Measurements from ENCODE around the gene SMIM45.

The SMIM45 gene

DNA sequence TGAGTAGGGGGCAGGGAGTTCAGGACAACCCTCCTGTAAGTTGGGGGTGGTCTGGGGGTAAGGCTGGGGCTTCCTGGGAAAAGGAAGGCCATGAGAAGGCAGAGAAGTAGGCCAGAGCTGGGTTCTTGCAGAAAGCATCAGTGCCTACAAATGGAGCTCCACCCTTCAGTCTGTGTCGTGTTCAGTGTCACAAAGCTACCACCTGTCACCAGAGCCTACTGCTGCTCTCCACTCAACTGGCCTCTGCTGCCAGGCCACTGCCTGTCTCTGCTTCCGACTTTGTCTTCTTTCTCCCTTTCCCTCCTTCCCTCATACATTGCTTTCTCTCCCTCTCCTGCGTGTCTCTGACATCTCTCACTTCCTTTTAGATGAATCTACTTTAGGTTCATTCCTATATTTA is 43.3 kb downstream of the SMIM45 start:
- in situ Hi-C loops (cut with MboI; ENCODE audit: low sequenced_read_pairs) = no loop called here

DNA sequence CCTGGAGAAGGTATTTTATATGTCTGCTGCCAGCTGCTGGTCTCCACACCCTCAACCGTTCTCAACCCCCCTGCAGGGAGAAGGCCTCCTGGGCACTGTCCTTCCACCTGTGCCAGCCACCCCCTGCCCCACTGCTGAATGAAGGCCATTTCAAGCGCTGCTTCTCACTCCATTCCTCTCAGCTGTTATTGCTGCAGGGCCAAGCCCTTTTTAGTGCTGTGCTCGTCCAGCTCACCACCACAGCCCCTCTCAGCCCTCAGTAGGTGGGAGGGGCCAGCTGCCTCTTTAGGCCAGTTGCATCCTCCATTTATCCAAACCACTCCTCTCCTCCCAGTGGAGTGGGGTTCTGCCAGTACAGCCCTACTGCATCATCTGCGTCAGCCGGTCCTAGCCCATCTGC is 44.9 kb downstream of the SMIM45 start:
- in situ Hi-C loops (cut with MboI; ENCODE audit: low sequenced_read_pairs) = no loop called here

DNA sequence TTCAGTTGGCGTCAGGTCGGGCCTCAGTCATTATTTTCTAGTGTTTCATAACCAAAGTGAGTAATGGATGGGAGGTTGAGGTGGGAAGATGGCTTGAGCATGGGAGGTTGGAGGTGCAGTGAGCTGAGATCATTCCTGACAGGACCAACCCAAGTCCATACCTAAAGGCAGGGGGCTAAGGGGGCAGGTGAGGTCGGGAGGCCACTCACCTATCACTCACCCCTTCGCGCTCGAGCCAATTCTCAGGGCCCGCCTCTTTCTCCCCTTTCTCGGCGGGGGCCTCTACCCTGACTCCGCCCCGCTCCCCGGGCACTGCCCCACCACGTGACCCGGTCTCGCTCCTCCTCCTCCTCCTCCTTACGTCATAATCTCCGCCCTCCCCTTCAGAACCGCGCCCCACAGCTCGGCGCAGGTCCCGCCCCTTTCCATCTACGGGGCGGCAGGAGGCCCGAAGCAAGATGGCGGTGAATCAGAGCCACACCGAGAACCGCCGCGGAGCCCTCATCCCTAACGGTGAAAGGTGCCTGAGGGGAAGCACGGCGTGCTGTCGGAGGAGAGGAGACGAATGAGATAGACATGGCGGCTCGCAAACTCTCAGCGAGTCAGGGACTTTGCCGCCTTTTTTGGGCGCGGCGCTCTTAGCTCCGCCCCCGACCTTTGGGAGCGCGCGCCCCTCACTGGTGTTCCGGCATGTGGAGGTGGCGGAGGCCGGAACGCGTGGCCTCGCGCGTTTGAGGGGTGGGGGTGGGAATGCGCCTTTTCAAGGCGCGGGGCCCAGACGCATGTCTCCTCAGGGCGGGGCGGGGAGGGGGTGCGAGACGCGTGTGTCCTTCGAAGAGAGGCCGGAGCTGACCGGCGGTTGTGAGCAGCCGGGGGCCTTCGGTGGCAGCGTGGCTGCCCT is 46.7 kb downstream of the SMIM45 start, which contains the start of gene WBP2NL:
WBP2NL (plus strand) TSS at position 428 of the 901 bp plus-strand sequence; CDS start at position 459, 31 bp downstream.
- in situ Hi-C loops (cut with MboI; ENCODE audit: low sequenced_read_pairs) = no loop called here

- in situ Hi-C loops (cut with MboI; ENCODE audit: low sequenced_read_pairs) = no loop called here
These were observed 48.5 kb downstream of the SMIM45 start for GRCh38 chr22:42000466-42000865.

GRCh38 chr22:42001121-42001520 is 49.2 kb downstream of the SMIM45 start:
- in situ Hi-C loops (cut with MboI; ENCODE audit: low sequenced_read_pairs) = no loop called here

GRCh38 chr22:42001706-42002105 is 49.8 kb downstream of the SMIM45 start:
- in situ Hi-C loops (cut with MboI; ENCODE audit: low sequenced_read_pairs) = no loop called here

GRCh38 chr22:42007922-42008321 is 56.0 kb downstream of the SMIM45 start:
- in situ Hi-C loops (cut with MboI; ENCODE audit: low sequenced_read_pairs) = no loop called here

Measured in HL-60/S4 treated with phorbol 12-myristate 13-acetate at 8.2 ng/mL for 4 days and 3 days (cell line).